ENCODE measurements around the gene AK1. TPM values are rescaled to one million over a fixed set of nuclear protein-coding genes. Genes with fewer than 3 reads are reported as not detected.

Gene AK1
- polyA plus RNA-seq, 1 of the 3 experiments (the other 2 are of a cell fraction), result 125 TPM

- no peak for TF ChIP-seq SMC3 (IDR thresholded peaks at IDR 0.05; ENCODE audit: low read depth, low read length)
- TF ChIP-seq FOXJ3 (CRISPR knock-in tag; IDR thresholded peaks at IDR 0.05), result no peak
- TF ChIP-seq YY1 (IDR thresholded peaks at IDR 0.05; ENCODE audit: low read depth), result no peak
- TF ChIP-seq NRF1 (IDR thresholded peaks at IDR 0.05; ENCODE audit: low read depth, low read length), result no peak
- TF ChIP-seq SIN3A (IDR thresholded peaks at IDR 0.05; ENCODE audit: borderline replicate concordance, low read depth, low read length), result no peak
- TF ChIP-seq IRF3 (IDR thresholded peaks at IDR 0.05; ENCODE audit: low read depth, low read length), result no peak
These were observed 10.9 kb downstream of the AK1 start (continued) for GRCh38 chr9:127866535-127866934.

DNA sequence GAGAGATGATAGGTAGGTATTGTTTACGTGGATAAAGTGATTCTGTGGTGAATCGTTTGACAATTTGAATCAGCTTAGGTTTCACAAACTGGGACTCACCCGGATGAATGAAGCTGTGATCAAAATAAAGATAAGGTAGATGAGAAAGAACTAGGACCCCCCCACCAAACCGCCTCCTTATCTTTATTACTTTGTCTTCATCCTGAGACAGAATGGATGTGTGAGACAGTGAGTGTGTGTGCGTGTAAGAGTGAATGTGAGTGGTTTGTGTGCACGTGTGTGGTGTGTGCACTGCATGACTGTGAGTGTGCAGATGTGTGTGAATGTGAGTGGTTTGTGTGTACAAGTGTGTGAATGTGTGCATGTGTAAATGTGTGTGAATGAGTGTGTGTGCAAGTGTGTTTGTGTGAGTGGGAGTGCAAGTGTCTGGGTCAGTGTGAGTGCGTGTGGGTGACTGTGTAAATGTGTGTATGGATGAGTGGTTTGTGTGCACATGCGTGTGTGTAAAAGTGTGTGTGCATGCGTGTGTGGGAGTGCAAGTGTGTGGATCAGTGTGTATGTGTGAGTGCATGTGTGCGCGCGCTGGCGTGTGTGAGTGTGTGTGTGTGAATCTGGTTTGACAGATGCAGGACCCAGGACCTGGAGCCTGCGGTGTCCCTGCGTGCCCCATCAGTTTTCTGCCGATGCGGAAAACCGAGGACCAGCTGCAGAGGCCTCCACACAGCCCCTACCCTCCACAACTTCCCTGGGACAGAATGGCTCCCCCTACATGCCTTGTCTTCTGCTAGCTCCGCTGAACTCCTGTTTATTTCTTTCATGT lies 11.6 kb downstream of the AK1 start:
- CTCF ChIA-PET, result interaction anchor here (1.0 to 10.6 kb wide), 2 partner anchors 55 to 79 kb away, joined by 3 to 87 read pairs; partner anchors contain the start of gene CDK9
- WGBS (ENCODE audit: low lambda C conversion rate), result 85% methylated on average over 19 of the region's 19 CpGs
- POLR2A ChIA-PET, result no interaction called here

More for the DNA sequence above, 11.6 kb downstream of the AK1 start:
- H3K9me2 ChIP-seq, result no peaks in the 10 kb centered on the region
- no peak overlapping the region for H3K27ac ChIP-seq (ENCODE audit: low read depth in 2 of 2, low read length in 1 of 2)
- no peaks in the 10 kb centered on the region for H3K9me3 ChIP-seq
- H2AFZ ChIP-seq (ENCODE audit: low read depth), result no peak overlapping the region
- no peaks in the 10 kb centered on the region for H3K79me2 ChIP-seq (ENCODE audit: insufficient read depth)
- no peak overlapping the region for H3K4me3 ChIP-seq (ENCODE audit: low read depth in 2 of 2, low read length in 1 of 2)
- no peaks in the 10 kb centered on the region for H3F3A ChIP-seq (replicated peaks; ENCODE audit: insufficient read depth)
- TF ChIP-seq FOXM1 (IDR thresholded peaks at IDR 0.05; ENCODE audit: low read depth) (no peak), NFIC (IDR thresholded peaks at IDR 0.05; ENCODE audit: borderline replicate concordance) (no peak), USF2 (IDR thresholded peaks at IDR 0.05; ENCODE audit: borderline replicate concordance, low read depth, low read length) (no peak), SMC3 (IDR thresholded peaks at IDR 0.05; ENCODE audit: low read depth, low read length) (no peak), POLR2AphosphoS5 (IDR thresholded peaks at IDR 0.05; ENCODE audit: low read depth, low read length) (no peak), TAF1 (IDR thresholded peaks at IDR 0.05; ENCODE audit: borderline replicate concordance, low read depth, low read length) (no peak), JUND (IDR thresholded peaks at IDR 0.05) (no peak), RCOR1 (IDR thresholded peaks at IDR 0.05; ENCODE audit: low read length) (no peak), FOSL2 (IDR thresholded peaks at IDR 0.05; ENCODE audit: borderline replicate concordance, low read depth) (no peak), EP300 (IDR thresholded peaks at IDR 0.05; ENCODE audit: borderline replicate concordance in 1 of 2, low read depth in 1 of 2, low read length in 1 of 2) (no peak), GABPA (IDR thresholded peaks at IDR 0.05; ENCODE audit: low read depth) (no peak), EZH2phosphoT487 (IDR thresholded peaks at IDR 0.05; ENCODE audit: borderline replicate concordance, low read depth) (no peak), CHD2 (IDR thresholded peaks at IDR 0.05; ENCODE audit: low read length, partially characterized antibody) (no peak), MXI1 (IDR thresholded peaks at IDR 0.05; ENCODE audit: low read depth, low read length) (no peak)
- TF ChIP-seq, protein P1, sequence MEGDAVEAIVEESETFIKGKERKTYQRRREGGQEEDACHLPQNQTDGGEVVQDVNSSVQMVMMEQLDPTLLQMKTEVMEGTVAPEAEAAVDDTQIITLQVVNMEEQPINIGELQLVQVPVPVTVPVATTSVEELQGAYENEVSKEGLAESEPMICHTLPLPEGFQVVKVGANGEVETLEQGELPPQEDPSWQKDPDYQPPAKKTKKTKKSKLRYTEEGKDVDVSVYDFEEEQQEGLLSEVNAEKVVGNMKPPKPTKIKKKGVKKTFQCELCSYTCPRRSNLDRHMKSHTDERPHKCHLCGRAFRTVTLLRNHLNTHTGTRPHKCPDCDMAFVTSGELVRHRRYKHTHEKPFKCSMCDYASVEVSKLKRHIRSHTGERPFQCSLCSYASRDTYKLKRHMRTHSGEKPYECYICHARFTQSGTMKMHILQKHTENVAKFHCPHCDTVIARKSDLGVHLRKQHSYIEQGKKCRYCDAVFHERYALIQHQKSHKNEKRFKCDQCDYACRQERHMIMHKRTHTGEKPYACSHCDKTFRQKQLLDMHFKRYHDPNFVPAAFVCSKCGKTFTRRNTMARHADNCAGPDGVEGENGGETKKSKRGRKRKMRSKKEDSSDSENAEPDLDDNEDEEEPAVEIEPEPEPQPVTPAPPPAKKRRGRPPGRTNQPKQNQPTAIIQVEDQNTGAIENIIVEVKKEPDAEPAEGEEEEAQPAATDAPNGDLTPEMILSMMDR (IDR thresholded peaks at IDR 0.05), result no peak
- H3K4me1 ChIP-seq (ENCODE audit: control insufficient read depth in 1 of 2, insufficient read depth in 2 of 2, low read depth in 1 of 2, low read length in 1 of 2), result peaks cover 0 to 2% of the 10 kb centered on the region in 2 experiments; a peak in 1 of 4 replicates
- no peaks in the 10 kb centered on the region for H3K36me3 ChIP-seq (replicated peaks in 1 of 2; ENCODE audit: control insufficient read depth in 1 of 2, insufficient read depth in 2 of 2, low read length in 1 of 2)
- DNase-seq, result no peak
- no peaks in the 10 kb centered on the region for H3K27me3 ChIP-seq (ENCODE audit: insufficient read depth)
- H3K4me2 ChIP-seq, result no peak overlapping the region
- no peaks in the 10 kb centered on the region for H4K20me1 ChIP-seq (ENCODE audit: insufficient read depth)
- H3K9ac ChIP-seq, result no peak overlapping the region
